HCT116 (cell line): ENCODE results near the gene GP1BA.

ENCODE experiments used
- EZH2 ChIP-seq: fragments of 200-600 bp; sonication (generic); IDR thresholded peaks from 2 replicates; pipeline ENCODE4 v1.6.1; 2017; ENCODE audit warnings: antibody characterized with exemption, mixed run types
- ZFX ChIP-seq: fragments of 450-650 bp; IDR thresholded peaks from 2 replicates; pipeline ENCODE4 v1.6.1; 2017

GRCh38 chr17:4898927-4899326, 33.1 kb upstream of the GP1BA start:
- TF ChIP-seq EZH2 (no peak), ZFX (no peak)
